Adrenal gland (tissue), 5 donors: ENCODE results near the gene EPB41L2.

Experiments
- POLR2A ChIP-seq, 2 donors: fragments of 450-650 bp; IDR thresholded peaks; one replicate each; pipeline ENCODE4 v1.6.1; 2017; ENCODE audit warnings: antibody characterized with exemption in 2 of 2, mild to moderate bottlenecking in 2 of 2, moderate library complexity in 1 of 2
- TF ChIP-seq, protein P1 (sequence below), 6 experiments: fragments of 450-650 bp in 4 of 6; fragments of 200-600 bp in 2 of 6; sonication (generic) in 1 of 6; IDR thresholded peaks; 1 replicate in 5 of 6; 2 replicates in 1 of 6; pipeline versions ENCODE4 v1.5.1 to v1.8.0; 2016 to 2021; ENCODE audit warnings: antibody characterized with exemption in 6 of 6, mild to moderate bottlenecking in 2 of 6, moderate library complexity in 1 of 6
- donor health status: DM: no; HTN: no; CAD: no.

- TF ChIP-seq, protein P1, sequence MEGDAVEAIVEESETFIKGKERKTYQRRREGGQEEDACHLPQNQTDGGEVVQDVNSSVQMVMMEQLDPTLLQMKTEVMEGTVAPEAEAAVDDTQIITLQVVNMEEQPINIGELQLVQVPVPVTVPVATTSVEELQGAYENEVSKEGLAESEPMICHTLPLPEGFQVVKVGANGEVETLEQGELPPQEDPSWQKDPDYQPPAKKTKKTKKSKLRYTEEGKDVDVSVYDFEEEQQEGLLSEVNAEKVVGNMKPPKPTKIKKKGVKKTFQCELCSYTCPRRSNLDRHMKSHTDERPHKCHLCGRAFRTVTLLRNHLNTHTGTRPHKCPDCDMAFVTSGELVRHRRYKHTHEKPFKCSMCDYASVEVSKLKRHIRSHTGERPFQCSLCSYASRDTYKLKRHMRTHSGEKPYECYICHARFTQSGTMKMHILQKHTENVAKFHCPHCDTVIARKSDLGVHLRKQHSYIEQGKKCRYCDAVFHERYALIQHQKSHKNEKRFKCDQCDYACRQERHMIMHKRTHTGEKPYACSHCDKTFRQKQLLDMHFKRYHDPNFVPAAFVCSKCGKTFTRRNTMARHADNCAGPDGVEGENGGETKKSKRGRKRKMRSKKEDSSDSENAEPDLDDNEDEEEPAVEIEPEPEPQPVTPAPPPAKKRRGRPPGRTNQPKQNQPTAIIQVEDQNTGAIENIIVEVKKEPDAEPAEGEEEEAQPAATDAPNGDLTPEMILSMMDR (IDR thresholded peaks at IDR 0.05) = no peak
- no peak for TF ChIP-seq POLR2A (IDR thresholded peaks at IDR 0.05)
Measured at GRCh38 chr6:130841128-130841728, 221.8 kb downstream of the EPB41L2 start.
